Liver (tissue), 9 donors: ENCODE results near the gene FBXO10. TPM values are rescaled to one million over a fixed set of nuclear protein-coding genes. Genes with fewer than 3 reads are reported as not detected.

Experiments
- DNase-seq: peaks from one replicate; pipeline ENCODE4 v3.0.0-alpha.2; 2017; ENCODE audit warnings: low spot score
- H3K27ac ChIP-seq, 2 donors: one replicate each; pipeline ENCODE4 v1.7.0; 2013; ENCODE audit warnings: inconsistent platforms in 2 of 2, low read length in 2 of 2, control low read depth in 1 of 2, low read depth in 1 of 2, mild to moderate bottlenecking in 1 of 2
- H3K27me3 ChIP-seq, 4 donors: one replicate each; pipeline versions ENCODE4 v1.6.1 to v1.7.0; 2013; ENCODE audit warnings: low read length in 3 of 4, inconsistent platforms in 1 of 4, mild to moderate bottlenecking in 1 of 4, moderate library complexity in 1 of 4; ENCODE audit not compliant: control insufficient read depth in 4 of 4, insufficient read depth in 4 of 4
- H3K36me3 ChIP-seq, 4 donors: one replicate each; pipeline versions ENCODE4 v1.6.1 to v1.7.0; 2013; ENCODE audit warnings: low read length in 3 of 4, mild to moderate bottlenecking in 3 of 4, low read depth in 1 of 4, moderate library complexity in 1 of 4; ENCODE audit not compliant: control insufficient read depth in 4 of 4, insufficient read depth in 3 of 4
- H3K4me1 ChIP-seq, 4 donors: one replicate each; pipeline versions ENCODE4 v1.6.1 to v1.7.0; 2013; ENCODE audit warnings: low read length in 3 of 4, mild to moderate bottlenecking in 3 of 4, moderate library complexity in 1 of 4; ENCODE audit not compliant: control insufficient read depth in 4 of 4, insufficient read depth in 4 of 4
- H3K4me3 ChIP-seq, 3 donors: one replicate each; pipeline versions ENCODE4 v1.6.1 to v1.7.0; 2013; ENCODE audit warnings: low read length in 3 of 3, control low read depth in 1 of 3, low read depth in 1 of 3, mild to moderate bottlenecking in 1 of 3
- H3K9ac ChIP-seq, 2 donors: one replicate each; pipeline ENCODE4 v1.7.0; 2013; ENCODE audit warnings: low read length in 2 of 2, mild to moderate bottlenecking in 2 of 2, moderate library complexity in 2 of 2, control low read depth in 1 of 2, low read depth in 1 of 2
- H3K9me3 ChIP-seq, 4 donors: one replicate each; pipeline versions ENCODE4 v1.6.1 to v1.7.0; 2013; ENCODE audit warnings: low read length in 3 of 4; ENCODE audit not compliant: control insufficient read depth in 4 of 4
- EGR1 ChIP-seq, 2 donors: IDR thresholded peaks; 2 replicates each; pipeline ENCODE4 v1.6.1; 2016 to 2018; ENCODE audit warnings: antibody characterized with exemption in 2 of 2, low read depth in 2 of 2
- FOXA2 ChIP-seq: IDR thresholded peaks from 2 replicates; pipeline ENCODE4 v1.6.1; 2016; ENCODE audit warnings: antibody characterized with exemption
- GABPA ChIP-seq, 2 donors: IDR thresholded peaks in 1 of 2; conservative IDR thresholded peaks in 1 of 2; 2 replicates each; pipeline ENCODE4 v1.6.1; 2016; ENCODE audit warnings: antibody characterized with exemption in 2 of 2, mild to moderate bottlenecking in 1 of 2, moderate library complexity in 1 of 2
- HNF4A ChIP-seq, 2 donors: conservative IDR thresholded peaks; 2 replicates each; pipeline ENCODE4 v1.6.1; 2016; ENCODE audit warnings: antibody characterized with exemption in 2 of 2, mild to moderate bottlenecking in 2 of 2
- HNF4G ChIP-seq: IDR thresholded peaks from 2 replicates; pipeline ENCODE4 v1.6.1; 2016; ENCODE audit warnings: antibody characterized with exemption
- JUND ChIP-seq, 2 donors: IDR thresholded peaks; 2 replicates each; pipeline ENCODE4 v1.6.1; 2016; ENCODE audit warnings: antibody characterized with exemption in 2 of 2
- NR2F2 ChIP-seq: IDR thresholded peaks from 2 replicates; pipeline ENCODE4 v1.6.1; 2016; ENCODE audit warnings: antibody characterized with exemption
- RAD21 ChIP-seq, 2 donors: IDR thresholded peaks; 2 replicates each; pipeline ENCODE4 v1.6.1; 2016; ENCODE audit warnings: antibody characterized with exemption in 2 of 2, mild to moderate bottlenecking in 2 of 2
- SP1 ChIP-seq: IDR thresholded peaks from 2 replicates; pipeline ENCODE4 v1.6.1; 2018; ENCODE audit warnings: antibody characterized with exemption, mild to moderate bottlenecking
- TAF1 ChIP-seq: conservative IDR thresholded peaks from 2 replicates; pipeline ENCODE4 v1.6.1; 2016; ENCODE audit warnings: antibody characterized with exemption, mild to moderate bottlenecking
- YY1 ChIP-seq: IDR thresholded peaks from 2 replicates; pipeline ENCODE4 v1.6.1; 2016; ENCODE audit warnings: antibody characterized with exemption, mild to moderate bottlenecking
- WGBS: extraction: QIAGEN DNeasy Blood & Tissue Kit; methylation state at CpG from one replicate; pipeline ENCODE4 v1.1.7; 2013; 5-methylcytosine and 5-hydroxymethylcytosine counted together
- polyA plus RNA-seq, 2 donors: library from polyadenylated mRNA; stranded (reverse) in 1 of 2; unstranded in 1 of 2; fragments of 200-250 nt in 1 of 2; fragments of >200 nt in 1 of 2; fragmentation: Nextera tagmentation in 1 of 2; extraction: Ambion mirVana in 1 of 2; gene quantifications; one replicate each; pipeline versions ENCODE4 v1.2.1 to v1.2.3, GENCODE V29; 2013 to 2015
- total RNA-seq, 2 donors: library from RNA; depleted of rRNA; stranded (reverse); fragments of >200 nt; gene quantifications; one replicate each; pipeline ENCODE4 v1.2.3, GENCODE V29; 2014
- TF ChIP-seq, protein P1 (sequence below): IDR thresholded peaks from 2 replicates; pipeline ENCODE4 v1.6.1; 2016; ENCODE audit warnings: antibody characterized with exemption
- TF ChIP-seq, protein P2 (sequence below): IDR thresholded peaks from 2 replicates; pipeline ENCODE4 v1.6.1; 2016; ENCODE audit warnings: antibody characterized with exemption
- TF ChIP-seq, protein P3 (sequence below): fragments of 150-350 bp; IDR thresholded peaks from 2 replicates; pipeline ENCODE4 v1.5.1; 2017; ENCODE audit warnings: improper control_type of control experiment, low read depth, low read length; ENCODE audit not compliant: missing input control
- TF ChIP-seq, protein P4 (sequence below): IDR thresholded peaks from 2 replicates; pipeline ENCODE4 v1.6.1; 2016; ENCODE audit warnings: antibody characterized with exemption, mild to moderate bottlenecking
- donor health status: healthy.
- donor health status: healthy.
- donor health status: healthy.
- donor health status: healthy.
- donor health status: healthy.

Gene FBXO10
- total and polyA plus RNA-seq, 4 donors, result 1.3 to 5.5 (median 4.1) TPM

DNA sequence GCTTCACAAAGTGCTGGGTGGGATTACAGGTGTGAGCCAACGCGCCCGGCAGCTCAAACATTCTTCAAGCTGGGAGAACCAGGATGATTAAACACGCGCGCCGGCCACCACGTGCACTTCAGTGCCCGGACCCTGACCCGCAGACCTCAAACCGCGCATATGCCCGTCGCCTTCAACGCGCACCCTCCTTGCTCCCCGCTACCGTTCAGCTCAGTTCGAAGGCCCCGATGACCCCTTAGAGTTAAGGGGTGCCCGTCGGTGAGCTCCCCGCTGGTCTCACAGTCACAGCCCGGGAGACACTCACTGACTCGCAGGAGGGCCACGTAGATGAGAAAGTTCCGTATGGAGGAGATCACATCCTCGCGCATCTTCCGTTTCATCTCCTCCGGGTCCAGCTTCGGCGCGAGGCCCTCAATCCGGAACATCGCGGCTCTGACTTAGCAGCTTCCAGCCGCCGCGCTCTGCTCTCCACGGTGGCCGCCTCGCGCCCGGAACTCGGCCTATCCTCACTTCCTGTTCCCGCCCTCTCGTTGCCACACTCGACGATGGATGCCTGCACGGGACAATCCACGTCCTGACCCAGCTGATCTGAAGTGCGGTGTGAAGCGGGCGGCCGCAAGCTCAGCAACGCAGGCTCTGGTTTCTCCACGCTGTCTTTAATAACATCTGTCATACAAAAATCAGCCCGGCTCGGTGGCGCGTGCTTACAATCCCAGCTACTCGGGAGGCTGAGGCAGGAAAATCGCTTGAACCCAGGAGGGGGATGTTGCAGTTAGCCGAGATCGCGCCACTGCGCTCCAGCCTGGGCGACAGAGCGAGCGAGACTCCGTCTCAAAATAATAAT is 16.1 kb upstream of the FBXO10 start, which contains the start of gene TOMM5 (continued):
- TF ChIP-seq, protein P1, sequence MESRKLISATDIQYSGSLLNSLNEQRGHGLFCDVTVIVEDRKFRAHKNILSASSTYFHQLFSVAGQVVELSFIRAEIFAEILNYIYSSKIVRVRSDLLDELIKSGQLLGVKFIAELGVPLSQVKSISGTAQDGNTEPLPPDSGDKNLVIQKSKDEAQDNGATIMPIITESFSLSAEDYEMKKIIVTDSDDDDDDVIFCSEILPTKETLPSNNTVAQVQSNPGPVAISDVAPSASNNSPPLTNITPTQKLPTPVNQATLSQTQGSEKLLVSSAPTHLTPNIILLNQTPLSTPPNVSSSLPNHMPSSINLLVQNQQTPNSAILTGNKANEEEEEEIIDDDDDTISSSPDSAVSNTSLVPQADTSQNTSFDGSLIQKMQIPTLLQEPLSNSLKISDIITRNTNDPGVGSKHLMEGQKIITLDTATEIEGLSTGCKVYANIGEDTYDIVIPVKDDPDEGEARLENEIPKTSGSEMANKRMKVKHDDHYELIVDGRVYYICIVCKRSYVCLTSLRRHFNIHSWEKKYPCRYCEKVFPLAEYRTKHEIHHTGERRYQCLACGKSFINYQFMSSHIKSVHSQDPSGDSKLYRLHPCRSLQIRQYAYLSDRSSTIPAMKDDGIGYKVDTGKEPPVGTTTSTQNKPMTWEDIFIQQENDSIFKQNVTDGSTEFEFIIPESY, result peak; percentile 95
- TF ChIP-seq HNF4A (conservative IDR thresholded peaks at IDR 0.05) (peak in 1 of 2 donors; percentile 29), EGR1 (IDR thresholded peaks at IDR 0.05; ENCODE audit: low read depth in 2 of 2) (peak in 1 of 2 donors; percentile 83), NR2F2 (peak; percentile 82), TAF1 (peak; percentile 57), SP1 (peak; percentile 58), FOXA2 (peak; percentile 48), YY1 (peak; percentile 88), JUND (IDR thresholded peaks at IDR 0.05) (no peak)
- TF ChIP-seq, protein P2, sequence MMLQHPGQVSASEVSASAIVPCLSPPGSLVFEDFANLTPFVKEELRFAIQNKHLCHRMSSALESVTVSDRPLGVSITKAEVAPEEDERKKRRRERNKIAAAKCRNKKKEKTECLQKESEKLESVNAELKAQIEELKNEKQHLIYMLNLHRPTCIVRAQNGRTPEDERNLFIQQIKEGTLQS, result no peak

DNA sequence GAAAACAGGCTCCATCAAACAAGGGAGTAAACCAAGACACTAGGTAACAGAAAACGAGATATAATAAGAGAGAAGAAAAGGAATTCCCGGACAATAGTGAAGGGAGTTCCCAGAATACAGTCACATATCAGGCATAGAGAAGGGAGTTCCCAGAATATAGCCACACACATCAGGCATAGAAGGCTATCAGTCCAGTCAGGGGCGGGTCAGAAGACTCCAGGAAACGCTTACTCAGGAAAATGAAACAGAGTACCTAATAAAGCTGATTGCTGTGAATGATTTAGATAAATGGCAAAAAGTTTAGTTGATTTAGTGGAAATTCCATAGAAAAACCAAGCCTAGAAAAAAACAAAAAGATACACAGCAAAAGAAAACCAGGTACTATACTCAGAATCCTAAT is 11.3 kb upstream of the FBXO10 start:
- Histone ChIP-seq H3K27ac (no peak overlapping the region), H3K27me3 (no peaks in the 10 kb centered on the region), H3K4me3 (no peak overlapping the region), H3K4me1 (peaks cover 4 to 25% (median 19%) of the 10 kb centered on the region in 4 donors), H3K36me3 (peaks cover 3 to 50% (median 35%) of the 10 kb centered on the region in 4 donors), H3K9ac (no peak overlapping the region), H3K9me3 (no peaks in the 10 kb centered on the region)
- WGBS, result 66% methylated on average over 4 of the region's 4 CpGs
- no peak for DNase-seq
- TF ChIP-seq HNF4G (no peak), SP1 (no peak)

DNA sequence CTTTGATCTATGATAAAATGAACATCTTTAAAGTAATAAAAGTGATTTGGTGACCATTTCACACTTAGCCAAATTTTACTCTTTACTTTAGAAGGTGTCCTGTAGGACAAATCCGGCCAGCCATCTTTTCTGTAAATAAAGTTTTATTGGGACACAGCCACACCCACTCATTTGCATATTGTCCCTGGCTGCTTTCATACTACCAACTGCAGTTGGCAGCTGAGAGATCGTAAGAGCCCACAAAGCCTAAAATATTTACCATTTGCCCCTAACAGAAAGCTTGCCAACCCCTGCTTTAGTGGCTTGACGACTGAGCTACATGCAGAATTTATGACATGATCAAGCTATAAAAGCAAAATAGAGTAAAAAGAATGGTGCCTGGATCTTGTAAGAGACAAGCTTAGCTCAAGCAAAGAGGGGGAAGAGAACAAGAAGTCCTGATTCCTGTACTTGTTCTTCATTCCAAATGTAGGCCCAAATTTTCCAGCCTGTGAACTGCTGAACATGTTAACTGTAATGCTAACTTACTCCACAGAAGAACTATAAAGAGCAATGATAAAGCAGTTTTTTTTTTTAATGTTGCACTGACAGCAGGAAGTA is 7.4 kb upstream of the FBXO10 start:
- Histone ChIP-seq H3K4me3 (no peak overlapping the region), H3K4me1 (peaks cover 0 to 4% (median 0%) of the 10 kb centered on the region in 4 donors), H3K9me3 (no peaks in the 10 kb centered on the region), H3K27ac (no peak overlapping the region), H3K36me3 (peaks cover 6 to 54% (median 35%) of the 10 kb centered on the region in 4 donors), H3K27me3 (no peaks in the 10 kb centered on the region), H3K9ac (no peak overlapping the region)
- DNase-seq, result no peak
- TF ChIP-seq NR2F2, result no peak
- WGBS, result 86% methylated on average over 3 of the region's 3 CpGs

DNA sequence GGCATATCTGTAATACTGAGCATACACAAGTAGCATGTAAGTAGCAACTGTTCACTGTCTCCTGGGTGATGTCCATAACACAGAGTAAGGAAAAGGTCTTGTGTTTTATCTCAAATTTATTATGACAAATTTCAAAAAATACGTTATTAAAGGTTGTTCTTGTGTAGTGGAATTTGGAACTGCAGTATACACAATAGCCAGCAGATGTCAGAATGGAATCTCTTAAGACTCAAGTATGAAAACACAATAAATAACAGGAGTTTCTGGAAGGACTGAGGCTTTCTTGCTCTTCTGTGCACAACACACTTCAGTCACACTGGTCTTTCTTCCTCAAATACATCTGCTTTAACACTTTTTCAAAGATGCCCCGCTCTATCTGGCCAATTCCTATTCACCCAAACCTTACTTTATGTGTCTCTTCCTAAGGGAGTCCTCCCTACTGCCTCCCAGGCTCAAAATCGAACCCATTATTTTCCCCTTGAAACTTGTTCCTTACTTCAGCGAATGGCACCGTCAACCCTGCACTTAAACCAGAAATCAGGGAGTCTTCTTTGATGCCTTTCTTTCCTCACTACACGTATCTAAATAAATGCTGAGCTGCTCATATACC is 6.5 kb upstream of the FBXO10 start:
- Histone ChIP-seq H3K27ac (no peak overlapping the region), H3K36me3 (peaks cover 6 to 45% (median 30%) of the 10 kb centered on the region in 4 donors)
- DNase-seq, result no peak
- TF ChIP-seq, protein P2, result no peak
- TF ChIP-seq, protein P3, sequence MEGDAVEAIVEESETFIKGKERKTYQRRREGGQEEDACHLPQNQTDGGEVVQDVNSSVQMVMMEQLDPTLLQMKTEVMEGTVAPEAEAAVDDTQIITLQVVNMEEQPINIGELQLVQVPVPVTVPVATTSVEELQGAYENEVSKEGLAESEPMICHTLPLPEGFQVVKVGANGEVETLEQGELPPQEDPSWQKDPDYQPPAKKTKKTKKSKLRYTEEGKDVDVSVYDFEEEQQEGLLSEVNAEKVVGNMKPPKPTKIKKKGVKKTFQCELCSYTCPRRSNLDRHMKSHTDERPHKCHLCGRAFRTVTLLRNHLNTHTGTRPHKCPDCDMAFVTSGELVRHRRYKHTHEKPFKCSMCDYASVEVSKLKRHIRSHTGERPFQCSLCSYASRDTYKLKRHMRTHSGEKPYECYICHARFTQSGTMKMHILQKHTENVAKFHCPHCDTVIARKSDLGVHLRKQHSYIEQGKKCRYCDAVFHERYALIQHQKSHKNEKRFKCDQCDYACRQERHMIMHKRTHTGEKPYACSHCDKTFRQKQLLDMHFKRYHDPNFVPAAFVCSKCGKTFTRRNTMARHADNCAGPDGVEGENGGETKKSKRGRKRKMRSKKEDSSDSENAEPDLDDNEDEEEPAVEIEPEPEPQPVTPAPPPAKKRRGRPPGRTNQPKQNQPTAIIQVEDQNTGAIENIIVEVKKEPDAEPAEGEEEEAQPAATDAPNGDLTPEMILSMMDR, result peak; percentile 70
- TF ChIP-seq RAD21 (IDR thresholded peaks at IDR 0.05), result peak; percentile 77 to 81
- TF ChIP-seq HNF4G, result no peak
- TF ChIP-seq NR2F2, result no peak
- no peak for TF ChIP-seq TAF1
- TF ChIP-seq, protein P4, sequence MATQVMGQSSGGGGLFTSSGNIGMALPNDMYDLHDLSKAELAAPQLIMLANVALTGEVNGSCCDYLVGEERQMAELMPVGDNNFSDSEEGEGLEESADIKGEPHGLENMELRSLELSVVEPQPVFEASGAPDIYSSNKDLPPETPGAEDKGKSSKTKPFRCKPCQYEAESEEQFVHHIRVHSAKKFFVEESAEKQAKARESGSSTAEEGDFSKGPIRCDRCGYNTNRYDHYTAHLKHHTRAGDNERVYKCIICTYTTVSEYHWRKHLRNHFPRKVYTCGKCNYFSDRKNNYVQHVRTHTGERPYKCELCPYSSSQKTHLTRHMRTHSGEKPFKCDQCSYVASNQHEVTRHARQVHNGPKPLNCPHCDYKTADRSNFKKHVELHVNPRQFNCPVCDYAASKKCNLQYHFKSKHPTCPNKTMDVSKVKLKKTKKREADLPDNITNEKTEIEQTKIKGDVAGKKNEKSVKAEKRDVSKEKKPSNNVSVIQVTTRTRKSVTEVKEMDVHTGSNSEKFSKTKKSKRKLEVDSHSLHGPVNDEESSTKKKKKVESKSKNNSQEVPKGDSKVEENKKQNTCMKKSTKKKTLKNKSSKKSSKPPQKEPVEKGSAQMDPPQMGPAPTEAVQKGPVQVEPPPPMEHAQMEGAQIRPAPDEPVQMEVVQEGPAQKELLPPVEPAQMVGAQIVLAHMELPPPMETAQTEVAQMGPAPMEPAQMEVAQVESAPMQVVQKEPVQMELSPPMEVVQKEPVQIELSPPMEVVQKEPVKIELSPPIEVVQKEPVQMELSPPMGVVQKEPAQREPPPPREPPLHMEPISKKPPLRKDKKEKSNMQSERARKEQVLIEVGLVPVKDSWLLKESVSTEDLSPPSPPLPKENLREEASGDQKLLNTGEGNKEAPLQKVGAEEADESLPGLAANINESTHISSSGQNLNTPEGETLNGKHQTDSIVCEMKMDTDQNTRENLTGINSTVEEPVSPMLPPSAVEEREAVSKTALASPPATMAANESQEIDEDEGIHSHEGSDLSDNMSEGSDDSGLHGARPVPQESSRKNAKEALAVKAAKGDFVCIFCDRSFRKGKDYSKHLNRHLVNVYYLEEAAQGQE, result no peak
- TF ChIP-seq GABPA (IDR thresholded peaks at IDR 0.05 in 1 of 2, conservative IDR thresholded peaks at IDR 0.05 in 1 of 2), result no peak
- no peak for TF ChIP-seq JUND (IDR thresholded peaks at IDR 0.05)

More for the DNA sequence above, 6.5 kb upstream of the FBXO10 start:
- Histone ChIP-seq H3K27me3 (no peaks in the 10 kb centered on the region), H3K9me3 (no peaks in the 10 kb centered on the region), H3K4me3 (no peak overlapping the region), H3K4me1 (peaks cover 0 to 4% (median 0%) of the 10 kb centered on the region in 4 donors), H3K9ac (no peak overlapping the region)
- 74% methylated on average over 6 of the region's 6 CpGs for WGBS
